GM23338 (cell line): Measurements from ENCODE around the gene MROH2A. TPM values are rescaled to one million over a fixed set of nuclear protein-coding genes. Genes with fewer than 3 reads are reported as not detected.

ENCODE experiments used
- ATAC-seq: fragments of 200-7000 bp; cut with Tn5 transposase; 3 replicates; pipeline ENCODE4 v1.9.1; 2020
- DNase-seq: peaks from one replicate; pipeline ENCODE4 v3.0.0-alpha.2; 2015; ENCODE audit warnings: low spot score
- H2AFZ ChIP-seq: fragments of 200-600 bp; sonication (generic); 2 replicates; pipeline ENCODE4 v1.8.0; 2016; ENCODE audit warnings: antibody characterized with exemption, mild to moderate bottlenecking, moderate library complexity
- H3F3A ChIP-seq: fragments of 200-600 bp; sonication (generic); replicated peaks from 2 replicates; pipeline ENCODE4 v1.8.0; 2017; ENCODE audit warnings: antibody characterized with exemption, mixed run types, low read depth
- H3K27ac ChIP-seq: fragments of 200-600 bp; sonication (generic); 2 replicates; pipeline ENCODE4 v1.6.1; 2016; ENCODE audit warnings: low read depth
- H3K27me3 ChIP-seq: fragments of 200-600 bp; sonication (generic); 2 replicates; pipeline ENCODE4 v1.8.0; 2016; ENCODE audit warnings: mild to moderate bottlenecking, mixed run types, moderate library complexity; ENCODE audit not compliant: insufficient read depth
- H3K36me3 ChIP-seq: fragments of 200-600 bp; sonication (generic); 2 replicates; pipeline ENCODE4 v1.8.0; 2016; ENCODE audit warnings: mild to moderate bottlenecking; ENCODE audit not compliant: insufficient read depth
- H3K4me1 ChIP-seq: fragments of 200-600 bp; sonication (generic); 2 replicates; pipeline ENCODE4 v1.8.0; 2016; ENCODE audit warnings: mild to moderate bottlenecking, moderate library complexity; ENCODE audit not compliant: insufficient read depth
- H3K4me2 ChIP-seq: fragments of 200-600 bp; sonication (generic); 2 replicates; pipeline ENCODE4 v1.7.1; 2017; ENCODE audit warnings: mixed run types
- H3K4me3 ChIP-seq: fragments of 200-600 bp; sonication (generic); 2 replicates; pipeline ENCODE4 v1.6.1; 2016; ENCODE audit warnings: mixed run types
- H3K79me2 ChIP-seq: fragments of 200-600 bp; sonication (generic); replicated peaks from 2 replicates; pipeline ENCODE4 v1.8.0; 2017; ENCODE audit warnings: mild to moderate bottlenecking; ENCODE audit not compliant: insufficient read depth
- H3K9me2 ChIP-seq: fragments of 200-600 bp; sonication (generic); 2 replicates; pipeline ENCODE4 v1.8.0; 2017; ENCODE audit not compliant: insufficient read depth
- H4K20me1 ChIP-seq: fragments of 200-600 bp; sonication (generic); replicated peaks from 2 replicates; pipeline ENCODE4 v1.8.0; 2017; ENCODE audit warnings: mild to moderate bottlenecking; ENCODE audit not compliant: insufficient read depth
- H3K27ac Mint-ChIP-seq: 2 replicates; pipeline ENCODE4 v1.8.0; 2020; ENCODE audit warnings: inconsistent platforms, mild to moderate bottlenecking, moderate library complexity, mixed read lengths
- H3K27me3 Mint-ChIP-seq: 3 replicates; pipeline ENCODE4 v1.8.0; 2022; ENCODE audit warnings: low read depth, mild to moderate bottlenecking, moderate library complexity, mixed read lengths, inconsistent platforms; ENCODE audit not compliant: insufficient read depth, poor library complexity
- H3K36me3 Mint-ChIP-seq: 3 replicates; pipeline ENCODE4 v1.8.0; 2021; ENCODE audit warnings: low read depth, mild to moderate bottlenecking, inconsistent platforms, moderate library complexity, mixed read lengths
- H3K4me1 Mint-ChIP-seq: 3 replicates; pipeline ENCODE4 v1.8.0; 2020; ENCODE audit warnings: mild to moderate bottlenecking, inconsistent platforms, mixed read lengths
- H3K4me3 Mint-ChIP-seq: 3 replicates; pipeline ENCODE4 v1.8.0; 2021; ENCODE audit warnings: moderate library complexity, mild to moderate bottlenecking, inconsistent platforms, mixed read lengths
- H3K9me3 Mint-ChIP-seq: 3 replicates; pipeline ENCODE4 v1.8.0; 2020; ENCODE audit warnings: moderate library complexity, mild to moderate bottlenecking, inconsistent platforms, mixed read lengths
- CREB1 ChIP-seq: fragments of 250-450 bp; sonication (Bioruptor Pico); IDR thresholded peaks from 2 replicates; pipeline ENCODE4 v1.5.0; 2020; ENCODE audit warnings: low read depth, mild to moderate bottlenecking, moderate library complexity
- CTCF ChIP-seq, 2 experiments: fragments of 200-600 bp in 1 of 2; sonication (generic) in 1 of 2; conservative IDR thresholded peaks; 2 replicates each; pipeline versions ENCODE4 v1.5.1 to v1.6.1; 2016 to 2017; ENCODE audit warnings: antibody characterized with exemption in 2 of 2, low read depth in 2 of 2, mild to moderate bottlenecking in 2 of 2, moderate library complexity in 1 of 2
- ETS1 ChIP-seq: IDR thresholded peaks from 2 replicates; pipeline ENCODE4 v1.6.1; 2016; ENCODE audit warnings: antibody characterized with exemption
- EZH2 ChIP-seq: fragments of 200-600 bp; sonication (generic); IDR thresholded peaks from one replicate; pipeline ENCODE4 v1.8.0; 2017; ENCODE audit warnings: antibody characterized with exemption, mild to moderate bottlenecking, low read depth; ENCODE audit not compliant: unreplicated experiment
- EZH2phosphoT487 ChIP-seq: fragments of 200-600 bp; sonication (generic); IDR thresholded peaks from one replicate; pipeline ENCODE4 v1.8.1; 2018; ENCODE audit warnings: antibody characterized with exemption; ENCODE audit not compliant: unreplicated experiment
- JUNB ChIP-seq: IDR thresholded peaks from one replicate; pipeline ENCODE4 v1.6.1; 2016; ENCODE audit warnings: antibody characterized with exemption; ENCODE audit not compliant: unreplicated experiment
- NANOG ChIP-seq: IDR thresholded peaks from 2 replicates; pipeline ENCODE4 v1.6.1; 2016; ENCODE audit warnings: antibody characterized with exemption, borderline replicate concordance
- POLR2AphosphoS5 ChIP-seq: IDR thresholded peaks from 2 replicates; pipeline ENCODE4 v1.6.1; 2016; ENCODE audit warnings: antibody characterized with exemption, low read depth
- REST ChIP-seq: IDR thresholded peaks from one replicate; pipeline ENCODE4 v1.6.1; 2018; ENCODE audit warnings: antibody characterized with exemption; ENCODE audit not compliant: unreplicated experiment
- STAT1 ChIP-seq: IDR thresholded peaks from one replicate; pipeline ENCODE4 v1.6.1; 2016; ENCODE audit warnings: antibody characterized with exemption; ENCODE audit not compliant: unreplicated experiment
- ZNF114 ChIP-seq: fragments of 250-450 bp; sonication (Bioruptor Pico); IDR thresholded peaks from 2 replicates; pipeline ENCODE4 v1.5.0; 2020; ENCODE audit warnings: mild to moderate bottlenecking, moderate library complexity
- ZNF331 ChIP-seq: fragments of 250-450 bp; sonication (Bioruptor Pico); IDR thresholded peaks from 2 replicates; pipeline ENCODE4 v1.5.0; 2020; ENCODE audit warnings: low read depth, mild to moderate bottlenecking, moderate library complexity
- ZNF462 ChIP-seq: fragments of 250-450 bp; sonication (Bioruptor Pico); IDR thresholded peaks from 2 replicates; pipeline ENCODE4 v1.5.0; 2020; ENCODE audit warnings: mild to moderate bottlenecking, moderate library complexity
- polyA plus RNA-seq: library from polyadenylated mRNA; unstranded; fragments of >200 nt; fragmentation: Nextera tagmentation; extraction: Ambion mirVana; gene quantifications from 2 replicates; pipeline ENCODE4 v1.2.1, GENCODE V29; 2016
- total RNA-seq: library from RNA; depleted of rRNA; stranded (reverse); fragments of >200 nt; shearing (Covaris generic); gene quantifications from 2 replicates; pipeline ENCODE4 v1.2.3, GENCODE V29; 2014

Gene MROH2A
- total and polyA plus RNA-seq, 2 experiments from 2014 or later: not detected

GRCh38 chr2:233760043-233760442 is 18.1 kb upstream of the MROH2A start, which contains the start of gene UGT1A1 (continued):
- TF ChIP-seq REST (no peak), POLR2AphosphoS5 (no peak), NANOG (no peak), STAT1 (no peak)

GRCh38 chr2:233761040-233761769 is 16.9 kb upstream of the MROH2A start:
- Histone ChIP-seq H2AFZ (no peak overlapping the region), H3K36me3 (no peaks in the 10 kb centered on the region), H3K4me1 (no peaks in the 10 kb centered on the region), H3F3A (no peaks in the 10 kb centered on the region), H3K4me3 (no peak overlapping the region), H3K4me2 (no peak overlapping the region), H3K79me2 (no peaks in the 10 kb centered on the region), H4K20me1 (no peaks in the 10 kb centered on the region), H3K27ac (no peak overlapping the region), H3K9me2 (no peaks in the 10 kb centered on the region; the same call in 1 of the 2 replicates), H3K27me3 (no peaks in the 10 kb centered on the region)
- no peaks in the 10 kb centered on the region for H3K27me3 Mint-ChIP-seq
- peaks cover 3% of the 10 kb centered on the region; the same call in 1 of the 3 replicates for H3K9me3 Mint-ChIP-seq
- no peaks in the 10 kb centered on the region for H3K36me3 Mint-ChIP-seq
- no peaks in the 10 kb centered on the region; the same call in 2 of the 3 replicates for H3K4me1 Mint-ChIP-seq
- ATAC-seq: no peak
- no peak for DNase-seq
- no peak overlapping the region for H3K4me3 Mint-ChIP-seq
- no peak overlapping the region for H3K27ac Mint-ChIP-seq
- TF ChIP-seq ZNF462 (no peak), ETS1 (no peak), EZH2 (no peak), EZH2phosphoT487 (no peak), JUNB (no peak), ZNF331 (CRISPR knock-in tag) (no peak), CTCF (conservative IDR thresholded peaks at IDR 0.05; ENCODE audit: low read depth in 2 of 2) (no peak), CREB1 (CRISPR knock-in tag) (no peak), ZNF114 (CRISPR knock-in tag) (no peak), NANOG (no peak)
